Psoas muscle (tissue), 8 donors: ENCODE data around the gene ATP8A2. TPM values are rescaled to one million over a fixed set of nuclear protein-coding genes. Genes with fewer than 3 reads are reported as not detected.
A peak's percentile ranks its signal among the peaks of the same experiment; 100 is the strongest.

Source experiments
- ATAC-seq, 4 donors: fragments of 200-7000 bp; cut with Tn5 transposase; one replicate each; pipeline ENCODE4 v1.9.1; 2020; ENCODE audit warnings: moderate library complexity in 3 of 4, mild to moderate bottlenecking in 2 of 4
- DNase-seq, 2 donors: peaks; one replicate each; pipeline ENCODE4 v3.0.0-alpha.2; 2020
- H3K27ac ChIP-seq: fragments of 200-600 bp; one replicate; pipeline ENCODE4 v1.8.0; 2022
- H3K27me3 ChIP-seq, 3 donors: fragments of 200-600 bp in 1 of 3; one replicate each; pipeline versions ENCODE4 v1.6.1 to v1.8.0; 2013 to 2022; ENCODE audit warnings: low read length in 2 of 3, mild to moderate bottlenecking in 2 of 3, moderate library complexity in 1 of 3; ENCODE audit not compliant: insufficient read depth in 3 of 3
- H3K36me3 ChIP-seq, 2 donors: fragments of 200-600 bp in 1 of 2; one replicate each; pipeline versions ENCODE4 v1.6.1 to v1.8.0; 2013 to 2022; ENCODE audit warnings: low read depth in 1 of 2, mild to moderate bottlenecking in 1 of 2, moderate library complexity in 1 of 2; ENCODE audit not compliant: insufficient read depth in 1 of 2
- H3K4me1 ChIP-seq: fragments of 200-600 bp; one replicate; pipeline ENCODE4 v1.8.0; 2022
- H3K4me3 ChIP-seq: fragments of 200-600 bp; one replicate; pipeline ENCODE4 v1.8.0; 2022; ENCODE audit warnings: mild to moderate bottlenecking
- H3K9me3 ChIP-seq: fragments of 200-600 bp; one replicate; pipeline ENCODE4 v1.8.0; 2022
- WGBS, 3 donors: extraction: QIAGEN DNeasy Blood & Tissue Kit; methylation state at CpG; one replicate each; pipeline versions ENCODE4 v1.1.6 to v1.1.7; 2013; 5-methylcytosine and 5-hydroxymethylcytosine counted together
- intact Hi-C, 2 donors: fragments of 100-400 bp; cut with DNase I; formaldehyde crosslinking; loops; one replicate each; pipeline versions ENCODE4 v1.11.0 to v1.14.2; 2022
- polyA plus RNA-seq, 3 donors: library from polyadenylated mRNA; stranded (reverse); fragments of 200-250 nt; gene quantifications; one replicate each; pipeline ENCODE4 v1.2.3, GENCODE V29; 2013
- total RNA-seq, 4 donors: library from RNA; stranded (reverse); fragmentation: NEBNext Ultra II Directional in 2 of 4; extraction: Animal tissue kit (Norgen Biotek cat#: 25700) in 2 of 4; gene quantifications; one replicate each; pipeline versions ENCODE4 v1.2.1 to v1.2.4, GENCODE V29; 2021 to 2023
- TF ChIP-seq, protein P1 (sequence below): fragments of 200-600 bp; IDR thresholded peaks from one replicate; pipeline ENCODE4 v1.8.0; 2022; ENCODE audit warnings: antibody characterized with exemption
- donor health status: healthy with polysubstance abuse.
- donor health status: DM: no; HTN: no; CAD: no; lungs with moderate emphysema.
- donor health status: Bipolar disorder and iron deficiency.
- donor health status: healthy.
- donor health status: DM: yes; HTN: yes; CAD: no.
- donor health status: DM: no; HTN: no; CAD: no.
- donor health status: DM: no; HTN: no; CAD: no.
- donor health status: DM: yes; HTN: yes; CAD: no.

Gene ATP8A2
- total and polyA plus RNA-seq, 7 donors, result 0.02 to 0.22 (median 0.04) TPM; not detected in 2

DNA sequence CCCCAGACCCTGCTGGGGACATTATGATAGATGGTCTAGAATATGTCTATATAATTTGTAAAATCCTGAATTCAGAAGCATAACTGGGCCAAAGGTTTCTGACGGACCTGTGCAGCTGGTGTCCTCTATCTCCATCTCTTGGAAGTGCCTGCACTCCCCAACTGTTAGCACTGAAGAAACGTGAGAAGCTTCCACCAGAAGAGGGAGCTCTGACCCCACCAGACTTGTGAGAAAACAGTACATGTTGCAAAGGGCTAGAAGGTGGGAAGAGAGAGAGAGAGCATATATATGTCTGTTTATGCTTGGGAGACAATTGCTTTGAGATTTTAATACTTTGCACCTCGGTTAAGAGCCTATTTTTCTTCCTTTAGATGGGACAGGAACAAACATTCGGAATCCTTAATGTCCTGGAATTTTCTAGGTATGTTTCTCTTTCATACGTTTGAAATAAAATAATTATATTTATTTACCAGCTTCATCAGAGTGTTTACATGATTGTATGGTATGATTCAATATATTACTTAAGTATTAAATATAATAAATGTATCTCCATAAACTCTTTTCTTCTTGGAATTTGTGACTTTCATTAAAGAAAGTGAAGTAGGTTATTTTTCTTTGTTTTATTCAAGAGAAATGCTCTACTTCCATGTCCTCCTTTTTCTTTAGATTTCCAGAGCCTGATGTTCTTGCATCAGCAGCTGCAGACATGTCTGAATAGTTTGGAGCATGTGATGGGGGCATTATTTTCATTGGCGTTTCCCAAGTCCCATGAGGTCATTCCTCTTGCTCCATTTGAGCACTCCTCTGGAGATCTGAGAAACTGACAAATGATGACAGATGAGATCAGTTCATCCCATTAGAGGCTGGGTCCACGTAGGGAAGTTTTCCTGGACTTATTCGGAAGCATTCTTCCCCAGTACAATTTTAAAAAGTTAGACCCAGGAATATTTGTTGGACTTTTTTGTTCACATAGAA is 202.9 kb downstream of the ATP8A2 start:
- intact Hi-C loops, result loop anchor here (1.0 to 10.0 kb wide), 5 partner anchors 223 to 496 kb away; no protein-coding TSS in a partner anchor
- Histone ChIP-seq H3K9me3 (no peaks in the 10 kb centered on the region), H3K36me3 (no peaks in the 10 kb centered on the region), H3K4me3 (no peak overlapping the region), H3K27me3 (peaks cover 0 to 4% (median 0%) of the 10 kb centered on the region in 3 donors), H3K4me1 (no peaks in the 10 kb centered on the region), H3K27ac (no peak overlapping the region)
- ATAC-seq (peak; percentile 91 to 99 (median 97)), DNase-seq (peak; percentile 64 to 68)
- 10 to 25% (median 15%) methylated on average over 8 of the region's 8 CpGs for WGBS, 3 donors
- TF ChIP-seq, protein P1, sequence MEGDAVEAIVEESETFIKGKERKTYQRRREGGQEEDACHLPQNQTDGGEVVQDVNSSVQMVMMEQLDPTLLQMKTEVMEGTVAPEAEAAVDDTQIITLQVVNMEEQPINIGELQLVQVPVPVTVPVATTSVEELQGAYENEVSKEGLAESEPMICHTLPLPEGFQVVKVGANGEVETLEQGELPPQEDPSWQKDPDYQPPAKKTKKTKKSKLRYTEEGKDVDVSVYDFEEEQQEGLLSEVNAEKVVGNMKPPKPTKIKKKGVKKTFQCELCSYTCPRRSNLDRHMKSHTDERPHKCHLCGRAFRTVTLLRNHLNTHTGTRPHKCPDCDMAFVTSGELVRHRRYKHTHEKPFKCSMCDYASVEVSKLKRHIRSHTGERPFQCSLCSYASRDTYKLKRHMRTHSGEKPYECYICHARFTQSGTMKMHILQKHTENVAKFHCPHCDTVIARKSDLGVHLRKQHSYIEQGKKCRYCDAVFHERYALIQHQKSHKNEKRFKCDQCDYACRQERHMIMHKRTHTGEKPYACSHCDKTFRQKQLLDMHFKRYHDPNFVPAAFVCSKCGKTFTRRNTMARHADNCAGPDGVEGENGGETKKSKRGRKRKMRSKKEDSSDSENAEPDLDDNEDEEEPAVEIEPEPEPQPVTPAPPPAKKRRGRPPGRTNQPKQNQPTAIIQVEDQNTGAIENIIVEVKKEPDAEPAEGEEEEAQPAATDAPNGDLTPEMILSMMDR, result peak; percentile 89

DNA sequence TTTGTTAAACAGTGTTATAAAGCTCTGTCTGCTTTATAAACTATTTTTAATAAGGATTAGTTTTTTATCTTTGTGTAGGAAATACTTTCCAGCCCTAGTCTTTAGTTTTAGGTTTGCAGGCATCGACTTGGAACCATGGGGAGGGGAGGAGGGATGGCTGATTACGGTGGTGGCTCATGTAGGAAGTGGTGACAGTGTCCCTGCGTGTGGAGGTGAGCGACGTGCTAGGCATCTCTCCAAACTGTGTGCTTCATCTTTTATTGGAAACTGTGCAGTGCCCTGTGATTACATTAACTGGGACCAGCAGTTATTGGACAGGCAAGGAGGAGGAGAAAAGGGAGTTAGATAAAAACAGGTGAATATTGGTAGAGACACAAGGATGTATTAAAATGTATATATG is 203.8 kb downstream of the ATP8A2 start:
- Histone ChIP-seq H3K36me3 (no peaks in the 10 kb centered on the region), H3K4me1 (no peaks in the 10 kb centered on the region), H3K27me3 (peaks cover 0 to 4% (median 0%) of the 10 kb centered on the region in 3 donors), H3K4me3 (no peak overlapping the region), H3K27ac (no peak overlapping the region), H3K9me3 (no peaks in the 10 kb centered on the region)
- TF ChIP-seq, protein P1, result no peak
- DNase-seq, result no peak
- ATAC-seq, result peak in 1 of 4 donors; percentile 35
- 40 to 75% (median 59%) methylated on average over 5 of the region's 5 CpGs for WGBS, 3 donors
- intact Hi-C loops, result loop anchor here (2.0 to 10.0 kb wide), 4 partner anchors 222 to 495 kb away; no protein-coding TSS in a partner anchor

DNA sequence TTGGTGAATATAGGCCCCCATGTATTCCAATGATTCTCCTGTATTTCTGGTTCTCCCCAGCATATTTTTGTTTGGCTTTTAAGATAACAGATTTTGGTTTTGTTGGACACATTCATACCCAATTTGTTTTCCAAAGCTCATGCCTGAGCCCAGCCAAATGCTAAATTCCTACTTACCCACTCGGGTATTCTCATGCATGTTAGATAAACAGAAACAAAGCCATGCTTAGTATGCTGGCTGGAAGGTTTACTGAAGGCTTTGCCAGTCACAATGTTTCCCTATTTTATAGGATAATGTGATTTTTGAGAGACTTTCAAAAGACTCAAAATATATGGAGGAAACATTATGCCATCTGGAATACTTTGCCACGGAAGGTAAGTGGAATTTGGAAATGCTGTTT is 206.8 kb downstream of the ATP8A2 start:
- ATAC-seq (no peak), DNase-seq (no peak)
- intact Hi-C loops, result loop anchor here in 1 of 2 donors (5.0 to 10.0 kb wide), 3 partner anchors 219 to 396 kb away; no protein-coding TSS in a partner anchor
- peaks cover 0 to 2% (median 0%) of the 10 kb centered on the region in 3 donors for H3K27me3 ChIP-seq
- no peaks in the 10 kb centered on the region for H3K36me3 ChIP-seq
- TF ChIP-seq, protein P1, result no peak
- WGBS, 3 donors, result 28 to 56% (median 36%) methylated on average over 2 of the region's 2 CpGs
- no peak overlapping the region for H3K4me3 ChIP-seq
- H3K27ac ChIP-seq, result no peak overlapping the region
- H3K4me1 ChIP-seq, result no peaks in the 10 kb centered on the region
- no peaks in the 10 kb centered on the region for H3K9me3 ChIP-seq

DNA sequence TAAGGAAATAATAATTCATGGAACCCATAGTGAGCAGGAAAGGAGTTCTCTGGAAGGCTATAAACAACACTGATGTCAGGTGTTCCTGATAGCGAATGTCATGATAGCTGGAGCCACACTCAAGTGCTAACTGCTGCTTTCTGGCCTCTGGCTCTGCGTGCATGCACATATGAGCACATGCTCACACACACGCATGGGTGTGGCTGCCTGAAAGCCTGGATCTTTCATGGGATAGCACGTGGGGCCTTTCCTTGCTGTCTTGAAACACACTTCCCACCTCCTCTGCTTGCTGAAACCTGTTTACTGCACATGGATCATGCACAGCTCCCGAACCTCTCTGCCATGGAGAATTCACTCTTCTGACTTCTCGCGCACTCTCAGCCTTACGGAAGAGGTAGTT is 207.4 kb downstream of the ATP8A2 start:
- ATAC-seq (no peak), DNase-seq (no peak)
- H3K27me3 ChIP-seq, result no peaks in the 10 kb centered on the region
- H3K9me3 ChIP-seq, result no peaks in the 10 kb centered on the region
- 87 to 95% (median 91%) methylated on average over 8 of the region's 8 CpGs for WGBS, 3 donors
- TF ChIP-seq, protein P1, result no peak
- H3K4me1 ChIP-seq, result no peaks in the 10 kb centered on the region
- no peak overlapping the region for H3K27ac ChIP-seq
- no peaks in the 10 kb centered on the region for H3K36me3 ChIP-seq
- intact Hi-C loops, result loop anchor here in 1 of 2 donors (5.0 to 10.0 kb wide), 3 partner anchors 218 to 396 kb away; no protein-coding TSS in a partner anchor
- H3K4me3 ChIP-seq, result no peak overlapping the region
